ENCODE measurements around the gene MAML2. TPM values are rescaled to one million over a fixed set of nuclear protein-coding genes. Genes with fewer than 3 reads are reported as not detected.

MAML2 gene
- total and polyA plus RNA-seq, 2 experiments from 2014 or later = 1.1 to 8.2 TPM

DNA sequence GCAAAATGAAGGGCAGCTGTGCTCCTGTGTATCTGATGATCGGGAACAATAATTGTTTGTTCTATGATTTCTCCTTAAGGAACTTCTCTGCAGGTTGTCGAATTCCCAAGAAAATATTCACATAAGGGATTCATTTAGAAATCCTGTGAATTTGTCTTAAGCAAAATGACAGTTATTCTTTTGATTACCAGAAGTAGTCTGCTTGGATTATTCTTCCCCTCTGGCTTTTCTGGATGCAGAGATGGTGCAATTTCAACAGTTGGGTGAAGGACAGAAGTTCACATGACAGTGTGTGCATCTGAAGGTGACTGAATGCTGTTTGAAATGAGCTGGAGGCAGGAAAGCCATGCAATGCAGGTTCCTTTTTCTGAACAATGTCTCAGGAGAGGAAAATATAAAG, 281.9 kb downstream of the MAML2 start:
- H3K27ac ChIP-seq = no peak overlapping the region
- H3K4me3 ChIP-seq = no peak overlapping the region
- no peaks in the 10 kb centered on the region for H3K36me3 ChIP-seq
- no peak for DNase-seq (ENCODE audit: low read depth in 1 of 2, low spot score in 1 of 2)
- H3K4me1 ChIP-seq (ENCODE audit: low read depth) = peaks cover 13% of the 10 kb centered on the region
- H3K27me3 ChIP-seq = no peaks in the 10 kb centered on the region
- H3K9me3 ChIP-seq (ENCODE audit: low read depth) = no peaks in the 10 kb centered on the region
- TF ChIP-seq, protein P1, sequence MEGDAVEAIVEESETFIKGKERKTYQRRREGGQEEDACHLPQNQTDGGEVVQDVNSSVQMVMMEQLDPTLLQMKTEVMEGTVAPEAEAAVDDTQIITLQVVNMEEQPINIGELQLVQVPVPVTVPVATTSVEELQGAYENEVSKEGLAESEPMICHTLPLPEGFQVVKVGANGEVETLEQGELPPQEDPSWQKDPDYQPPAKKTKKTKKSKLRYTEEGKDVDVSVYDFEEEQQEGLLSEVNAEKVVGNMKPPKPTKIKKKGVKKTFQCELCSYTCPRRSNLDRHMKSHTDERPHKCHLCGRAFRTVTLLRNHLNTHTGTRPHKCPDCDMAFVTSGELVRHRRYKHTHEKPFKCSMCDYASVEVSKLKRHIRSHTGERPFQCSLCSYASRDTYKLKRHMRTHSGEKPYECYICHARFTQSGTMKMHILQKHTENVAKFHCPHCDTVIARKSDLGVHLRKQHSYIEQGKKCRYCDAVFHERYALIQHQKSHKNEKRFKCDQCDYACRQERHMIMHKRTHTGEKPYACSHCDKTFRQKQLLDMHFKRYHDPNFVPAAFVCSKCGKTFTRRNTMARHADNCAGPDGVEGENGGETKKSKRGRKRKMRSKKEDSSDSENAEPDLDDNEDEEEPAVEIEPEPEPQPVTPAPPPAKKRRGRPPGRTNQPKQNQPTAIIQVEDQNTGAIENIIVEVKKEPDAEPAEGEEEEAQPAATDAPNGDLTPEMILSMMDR (IDR thresholded peaks at IDR 0.05; ENCODE audit: low read depth, low read length) = no peak

DNA sequence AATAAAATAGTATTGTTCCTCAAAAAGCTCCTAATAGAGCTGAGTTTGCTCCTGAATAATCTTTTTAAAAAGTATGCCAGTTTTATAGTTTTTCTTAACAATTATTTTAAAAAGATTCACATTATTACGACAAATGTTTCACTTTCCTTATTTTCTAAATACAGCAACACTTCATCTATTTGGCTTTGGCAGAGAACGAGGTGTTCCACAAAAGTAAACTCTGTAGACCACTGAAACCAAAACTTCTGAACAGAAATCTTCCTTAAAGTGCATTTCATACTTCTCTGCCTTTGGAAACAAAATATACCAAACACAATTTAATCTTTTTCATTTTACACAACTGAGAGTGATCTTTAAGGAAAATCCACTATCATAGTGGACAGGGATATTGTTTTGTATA, 285.5 kb downstream of the MAML2 start:
- no peak for DNase-seq (ENCODE audit: low read depth in 1 of 2, low spot score in 1 of 2)
- no peaks in the 10 kb centered on the region for H3K36me3 ChIP-seq
- no peaks in the 10 kb centered on the region for H3K27me3 ChIP-seq
- peaks cover 15% of the 10 kb centered on the region for H3K4me1 ChIP-seq (ENCODE audit: low read depth)
- no peak overlapping the region for H3K4me3 ChIP-seq
- TF ChIP-seq, protein P1 (IDR thresholded peaks at IDR 0.05; ENCODE audit: low read depth, low read length) = no peak
- H3K9me3 ChIP-seq (ENCODE audit: low read depth) = no peaks in the 10 kb centered on the region
- H3K27ac ChIP-seq = no peak overlapping the region

DNA sequence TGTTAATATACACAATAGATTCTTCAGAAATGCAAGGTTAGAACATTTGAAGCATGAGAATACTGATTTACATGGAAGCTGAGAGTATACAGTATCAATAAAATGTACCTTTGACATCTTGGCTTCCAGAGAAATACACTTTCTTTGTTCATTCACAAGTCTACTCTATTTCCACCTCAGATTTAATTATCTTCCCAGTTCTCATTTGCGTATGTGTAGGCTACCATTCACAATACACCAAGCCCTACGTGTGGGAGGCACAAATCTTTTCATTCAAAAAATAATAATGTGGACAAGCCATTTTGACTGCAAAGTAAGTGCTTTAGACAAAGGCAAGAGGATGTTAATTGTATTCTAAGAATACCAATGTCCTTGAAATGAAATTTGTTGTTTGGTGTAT, 286.4 kb downstream of the MAML2 start:
- Histone ChIP-seq H3K27ac (no peak overlapping the region), H3K27me3 (no peaks in the 10 kb centered on the region), H3K4me1 (ENCODE audit: low read depth) (peaks cover 6% of the 10 kb centered on the region), H3K9me3 (ENCODE audit: low read depth) (no peaks in the 10 kb centered on the region), H3K36me3 (no peaks in the 10 kb centered on the region), H3K4me3 (no peak overlapping the region)
- TF ChIP-seq, protein P1 (IDR thresholded peaks at IDR 0.05; ENCODE audit: low read depth, low read length) = no peak
- no peak for DNase-seq (ENCODE audit: low read depth in 1 of 2, low spot score in 1 of 2)

DNA sequence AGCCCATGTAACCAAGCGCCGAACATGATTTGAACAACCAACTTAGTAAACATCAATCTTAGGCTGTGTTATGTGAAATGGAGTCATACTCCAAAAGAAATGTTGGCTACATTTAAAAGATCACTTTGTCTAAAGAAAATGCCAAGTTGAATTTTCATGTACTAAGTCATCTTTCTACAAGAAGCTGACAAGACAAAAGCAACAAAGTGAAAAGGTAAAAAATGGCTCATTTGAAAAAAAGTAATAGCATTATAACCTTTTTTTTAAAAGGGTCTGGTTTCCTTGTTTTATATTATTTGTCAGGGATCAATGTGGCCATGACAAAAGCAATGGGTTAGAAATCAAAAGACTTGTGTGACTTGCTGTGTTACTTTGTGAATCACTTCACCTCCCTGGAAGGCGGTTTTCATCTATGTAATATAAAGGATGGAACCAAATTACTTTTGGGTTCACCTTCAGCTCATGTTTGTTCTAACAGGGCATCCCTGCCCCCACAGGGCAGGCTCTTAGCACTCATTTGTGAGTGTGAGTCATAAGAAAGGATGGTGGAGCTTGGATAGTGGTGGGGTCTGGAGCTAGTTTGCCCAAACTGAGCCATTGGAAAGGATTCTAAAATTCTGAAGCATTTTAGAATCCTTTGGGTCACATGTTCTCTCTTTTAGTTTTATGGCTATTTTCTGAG, 287.1 kb downstream of the MAML2 start:
- Histone ChIP-seq H3K9me3 (ENCODE audit: low read depth) (no peaks in the 10 kb centered on the region), H3K27me3 (no peaks in the 10 kb centered on the region), H3K36me3 (no peaks in the 10 kb centered on the region), H3K4me3 (no peak overlapping the region), H3K4me1 (ENCODE audit: low read depth) (peaks cover 9% of the 10 kb centered on the region), H3K27ac (no peak overlapping the region)
- TF ChIP-seq, protein P1 (IDR thresholded peaks at IDR 0.05; ENCODE audit: low read depth, low read length) = no peak
- peak in 1 of 2 donors; percentile 60 for DNase-seq (ENCODE audit: low read depth in 1 of 2, low spot score in 1 of 2)

DNA sequence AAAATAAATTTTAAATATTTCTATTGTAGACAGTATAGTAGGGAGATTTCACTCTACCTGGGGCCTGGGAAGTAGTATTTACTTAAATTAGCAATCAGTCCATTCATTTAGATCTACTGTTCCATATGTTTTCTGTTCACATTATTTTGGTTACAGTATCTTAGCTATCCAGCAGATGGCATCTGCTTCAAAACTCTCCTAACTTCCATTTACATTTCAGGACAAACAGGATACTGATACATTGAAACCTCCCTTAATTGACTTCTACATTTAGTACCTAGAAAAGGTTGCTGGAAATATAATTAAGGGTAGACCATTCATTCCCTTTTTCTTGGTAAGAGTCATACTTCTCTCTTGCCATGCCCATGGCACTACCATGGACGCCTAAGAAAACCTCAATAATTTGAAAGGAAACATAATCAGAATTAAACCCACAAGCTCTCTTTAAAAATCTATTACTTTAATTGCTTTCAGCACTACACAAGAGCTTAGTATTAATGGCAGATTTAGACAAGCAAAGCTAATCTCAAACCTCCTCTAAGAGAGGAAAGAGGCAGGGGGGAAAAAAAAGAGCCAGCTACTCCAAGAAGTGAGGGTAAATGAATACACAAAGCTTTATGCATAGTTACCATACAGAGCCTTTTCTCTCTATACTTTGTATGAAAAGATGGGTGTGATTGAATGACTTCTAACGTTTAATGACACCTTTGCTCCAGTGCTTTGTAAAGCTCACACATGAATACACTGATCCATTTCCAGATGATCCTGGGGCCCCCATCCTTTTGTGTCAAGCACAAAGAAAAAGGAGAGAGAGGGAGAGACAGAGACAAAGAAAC, 287.9 kb downstream of the MAML2 start:
- DNase-seq (ENCODE audit: low read depth in 1 of 2, low spot score in 1 of 2) = peak; percentile 39 to 70

More for the DNA sequence above, 287.9 kb downstream of the MAML2 start:
- Histone ChIP-seq H3K36me3 (no peaks in the 10 kb centered on the region), H3K27me3 (no peaks in the 10 kb centered on the region), H3K4me3 (no peak overlapping the region), H3K4me1 (ENCODE audit: low read depth) (peaks cover 16% of the 10 kb centered on the region), H3K27ac (no peak overlapping the region), H3K9me3 (ENCODE audit: low read depth) (no peaks in the 10 kb centered on the region)
- TF ChIP-seq, protein P1 (IDR thresholded peaks at IDR 0.05; ENCODE audit: low read depth, low read length) = peak; percentile 65
